Stomach (tissue), 4 donors: ENCODE measurements around the gene TDG.

ENCODE experiments used
- EP300 ChIP-seq: sonication (generic); formaldehyde crosslinking; IDR thresholded peaks from one replicate; pipeline ENCODE4 v1.6.1; 2017; ENCODE audit warnings: antibody characterized with exemption
- POLR2A ChIP-seq, 4 donors: fragments of 450-650 bp; IDR thresholded peaks; one replicate each; pipeline ENCODE4 v1.6.1; 2016; ENCODE audit warnings: antibody characterized with exemption in 4 of 4, control low read depth in 2 of 4, mild to moderate bottlenecking in 1 of 4, moderate library complexity in 1 of 4
- POLR2AphosphoS5 ChIP-seq, 3 donors: sonication (generic); formaldehyde crosslinking; IDR thresholded peaks; one replicate each; pipeline ENCODE4 v1.6.1; 2016; ENCODE audit warnings: antibody characterized with exemption in 3 of 3
- TF ChIP-seq, protein P1 (sequence below), 7 experiments: fragments of 450-650 bp in 4 of 7; fragments of 200-600 bp in 3 of 7; sonication (generic) in 3 of 7; IDR thresholded peaks; one replicate each; pipeline ENCODE4 v1.5.1; 2016 to 2019; ENCODE audit warnings: antibody characterized with exemption in 7 of 7, control low read depth in 2 of 7, mild to moderate bottlenecking in 1 of 7

GRCh38 chr12:104022786-104023185, 57.1 kb downstream of the TDG start:
- TF ChIP-seq, protein P1, sequence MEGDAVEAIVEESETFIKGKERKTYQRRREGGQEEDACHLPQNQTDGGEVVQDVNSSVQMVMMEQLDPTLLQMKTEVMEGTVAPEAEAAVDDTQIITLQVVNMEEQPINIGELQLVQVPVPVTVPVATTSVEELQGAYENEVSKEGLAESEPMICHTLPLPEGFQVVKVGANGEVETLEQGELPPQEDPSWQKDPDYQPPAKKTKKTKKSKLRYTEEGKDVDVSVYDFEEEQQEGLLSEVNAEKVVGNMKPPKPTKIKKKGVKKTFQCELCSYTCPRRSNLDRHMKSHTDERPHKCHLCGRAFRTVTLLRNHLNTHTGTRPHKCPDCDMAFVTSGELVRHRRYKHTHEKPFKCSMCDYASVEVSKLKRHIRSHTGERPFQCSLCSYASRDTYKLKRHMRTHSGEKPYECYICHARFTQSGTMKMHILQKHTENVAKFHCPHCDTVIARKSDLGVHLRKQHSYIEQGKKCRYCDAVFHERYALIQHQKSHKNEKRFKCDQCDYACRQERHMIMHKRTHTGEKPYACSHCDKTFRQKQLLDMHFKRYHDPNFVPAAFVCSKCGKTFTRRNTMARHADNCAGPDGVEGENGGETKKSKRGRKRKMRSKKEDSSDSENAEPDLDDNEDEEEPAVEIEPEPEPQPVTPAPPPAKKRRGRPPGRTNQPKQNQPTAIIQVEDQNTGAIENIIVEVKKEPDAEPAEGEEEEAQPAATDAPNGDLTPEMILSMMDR (IDR thresholded peaks at IDR 0.05) = no peak
- TF ChIP-seq POLR2AphosphoS5 (IDR thresholded peaks at IDR 0.05) (no peak), POLR2A (IDR thresholded peaks at IDR 0.05) (no peak), EP300 (no peak)
